HG03460 (cell line): Measurements from ENCODE around the gene PAFAH1B1.
"Not testable (repeated sequence)": the region's sequence is repeated elsewhere in the genome, so short reads cannot be mapped to it uniquely, and the experiment has no call there.

ENCODE experiments used
- ATAC-seq: cut with Tn5 transposase; IDR thresholded peaks from one replicate; pipeline ENCODE4 v1.9.1; 2021; ENCODE audit not compliant: unreplicated experiment

PAFAH1B1 gene

GRCh38 chr17:2593821-2594721, 617 bp downstream of the PAFAH1B1 start:
- peak; percentile 46 for ATAC-seq

GRCh38 chr17:2594722-2595599, 1.5 kb downstream of the PAFAH1B1 start:
- no peak for ATAC-seq

GRCh38 chr17:2595716-2596115, 2.3 kb downstream of the PAFAH1B1 start:
- no peak for ATAC-seq

- no peak for ATAC-seq
Observed at GRCh38 chr17:2598166-2598565, 4.7 kb downstream of the PAFAH1B1 start.

GRCh38 chr17:2602597-2603017, 9.2 kb downstream of the PAFAH1B1 start:
- ATAC-seq: no peak

- ATAC-seq: no peak
Observed at GRCh38 chr17:2608350-2608913, 15.0 kb downstream of the PAFAH1B1 start.

GRCh38 chr17:2609091-2609490, 15.6 kb downstream of the PAFAH1B1 start:
- ATAC-seq: no peak

- ATAC-seq: no peak
Observed at GRCh38 chr17:2610195-2611175, 17.0 kb downstream of the PAFAH1B1 start.

GRCh38 chr17:2611627-2612026, 18.2 kb downstream of the PAFAH1B1 start:
- no peak for ATAC-seq

- ATAC-seq: no peak
Observed at GRCh38 chr17:2612630-2613029, 19.2 kb downstream of the PAFAH1B1 start.

- no peak for ATAC-seq
Observed at GRCh38 chr17:2613089-2613808, 19.8 kb downstream of the PAFAH1B1 start.

- ATAC-seq: no peak
Observed at GRCh38 chr17:2615882-2616281, 22.4 kb downstream of the PAFAH1B1 start.

- no peak for ATAC-seq
Observed at GRCh38 chr17:2621241-2621640, 27.8 kb downstream of the PAFAH1B1 start.

GRCh38 chr17:2621951-2622405, 28.5 kb downstream of the PAFAH1B1 start:
- ATAC-seq: not testable (repeated sequence)

- ATAC-seq: not testable (repeated sequence)
Observed at GRCh38 chr17:2622721-2623301, 29.4 kb downstream of the PAFAH1B1 start.

- no peak for ATAC-seq
Observed at GRCh38 chr17:2624292-2624731, 30.9 kb downstream of the PAFAH1B1 start.

GRCh38 chr17:2626626-2627219, 33.3 kb downstream of the PAFAH1B1 start:
- not testable (repeated sequence) for ATAC-seq

GRCh38 chr17:2628922-2629321, 35.5 kb downstream of the PAFAH1B1 start:
- not testable (repeated sequence) for ATAC-seq

- ATAC-seq: no peak
Observed at GRCh38 chr17:2631211-2631610, 37.8 kb downstream of the PAFAH1B1 start.
